Spleen (tissue), 7 donors: ENCODE measurements around the gene DRD4.
A peak's percentile ranks its signal among the peaks of the same experiment; 100 is the strongest.

Source experiments
- POLR2A ChIP-seq, 3 donors: fragments of 450-650 bp; IDR thresholded peaks; one replicate each; pipeline ENCODE4 v1.5.1; 2017; ENCODE audit warnings: antibody characterized with exemption in 3 of 3, mild to moderate bottlenecking in 1 of 3
- POLR2AphosphoS5 ChIP-seq, 3 donors: sonication (generic); formaldehyde crosslinking; IDR thresholded peaks; one replicate each; pipeline ENCODE4 v1.5.1; 2017; ENCODE audit warnings: antibody characterized with exemption in 3 of 3
- TF ChIP-seq, protein P1 (sequence below), 11 experiments: fragments of 200-600 bp in 7 of 11; fragments of 450-650 bp in 4 of 11; sonication (generic) in 4 of 11; IDR thresholded peaks in 8 of 11; conservative IDR thresholded peaks in 3 of 11; 1 replicate in 7 of 11; 2 replicates in 4 of 11; pipeline versions ENCODE4 v1.4.0 to v1.8.0; 2016 to 2021; ENCODE audit warnings: antibody characterized with exemption in 11 of 11, inconsistent platforms in 4 of 11, mild to moderate bottlenecking in 1 of 11
- donor health status: DM: no; HTN: no; CAD: no; lungs with moderate emphysema.
- donor health status: DM: no; HTN: no; CAD: no.
- donor health status: DM: no; HTN: no; CAD: no.

DNA sequence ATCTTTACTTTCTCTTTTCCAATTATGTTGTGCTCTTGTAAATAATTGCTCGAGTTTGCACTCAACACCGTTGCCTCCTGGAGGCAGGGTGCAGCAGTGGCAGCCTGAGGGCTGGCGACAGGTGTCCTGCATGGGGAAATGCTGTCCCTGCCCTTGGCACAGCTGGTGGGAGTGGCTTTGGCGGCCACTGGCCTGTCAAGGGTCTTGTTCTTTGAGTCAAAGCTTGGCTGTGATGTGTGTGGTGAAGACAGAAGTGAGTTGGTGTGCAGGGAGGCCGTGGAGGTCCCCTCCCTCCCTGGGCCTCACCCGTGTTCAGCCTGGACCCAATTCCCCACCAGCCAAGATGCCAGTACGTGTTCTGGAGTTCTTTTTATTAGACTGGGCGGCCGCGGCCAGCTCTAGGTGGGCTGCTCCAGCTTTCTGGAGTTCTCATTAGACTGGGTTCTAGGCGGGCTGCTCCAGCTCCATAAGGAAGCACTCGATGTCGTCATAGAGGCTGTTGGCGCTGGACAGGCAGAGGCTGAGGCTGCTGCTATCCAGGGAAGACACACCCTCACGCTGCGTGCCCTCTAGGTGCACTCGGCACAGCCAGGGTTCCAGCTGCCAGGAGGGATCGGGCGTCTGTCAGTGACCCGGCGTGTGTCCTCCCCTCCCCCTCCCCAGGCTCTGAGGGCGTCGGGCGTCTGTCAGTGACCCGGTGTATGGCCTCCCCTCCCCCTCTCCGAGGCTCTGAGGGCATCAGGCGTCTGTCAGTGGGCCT is 24.7 kb upstream of the DRD4 start:
- TF ChIP-seq, protein P1, sequence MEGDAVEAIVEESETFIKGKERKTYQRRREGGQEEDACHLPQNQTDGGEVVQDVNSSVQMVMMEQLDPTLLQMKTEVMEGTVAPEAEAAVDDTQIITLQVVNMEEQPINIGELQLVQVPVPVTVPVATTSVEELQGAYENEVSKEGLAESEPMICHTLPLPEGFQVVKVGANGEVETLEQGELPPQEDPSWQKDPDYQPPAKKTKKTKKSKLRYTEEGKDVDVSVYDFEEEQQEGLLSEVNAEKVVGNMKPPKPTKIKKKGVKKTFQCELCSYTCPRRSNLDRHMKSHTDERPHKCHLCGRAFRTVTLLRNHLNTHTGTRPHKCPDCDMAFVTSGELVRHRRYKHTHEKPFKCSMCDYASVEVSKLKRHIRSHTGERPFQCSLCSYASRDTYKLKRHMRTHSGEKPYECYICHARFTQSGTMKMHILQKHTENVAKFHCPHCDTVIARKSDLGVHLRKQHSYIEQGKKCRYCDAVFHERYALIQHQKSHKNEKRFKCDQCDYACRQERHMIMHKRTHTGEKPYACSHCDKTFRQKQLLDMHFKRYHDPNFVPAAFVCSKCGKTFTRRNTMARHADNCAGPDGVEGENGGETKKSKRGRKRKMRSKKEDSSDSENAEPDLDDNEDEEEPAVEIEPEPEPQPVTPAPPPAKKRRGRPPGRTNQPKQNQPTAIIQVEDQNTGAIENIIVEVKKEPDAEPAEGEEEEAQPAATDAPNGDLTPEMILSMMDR (IDR thresholded peaks at IDR 0.05 in 8 of 11, conservative IDR thresholded peaks at IDR 0.05 in 3 of 11), result peak in 2 of 11 experiments; percentile 8 to 20
- TF ChIP-seq POLR2A (IDR thresholded peaks at IDR 0.05), result no peak
- TF ChIP-seq POLR2AphosphoS5 (IDR thresholded peaks at IDR 0.05), result peak in 2 of 3 donors; percentile 4 to 59
